GM23338 (cell line): ENCODE data around the gene STK11IP. TPM values are rescaled to one million over a fixed set of nuclear protein-coding genes. Genes with fewer than 3 reads are reported as not detected.

Source experiments
- ATAC-seq: fragments of 200-7000 bp; cut with Tn5 transposase; 3 replicates; pipeline ENCODE4 v1.9.1; 2020
- DNase-seq: peaks from one replicate; pipeline ENCODE4 v3.0.0-alpha.2; 2015; ENCODE audit warnings: low spot score
- H2AFZ ChIP-seq: fragments of 200-600 bp; sonication (generic); 2 replicates; pipeline ENCODE4 v1.8.0; 2016; ENCODE audit warnings: antibody characterized with exemption, mild to moderate bottlenecking, moderate library complexity
- H3F3A ChIP-seq: fragments of 200-600 bp; sonication (generic); replicated peaks from 2 replicates; pipeline ENCODE4 v1.8.0; 2017; ENCODE audit warnings: antibody characterized with exemption, mixed run types, low read depth
- H3K27ac ChIP-seq: fragments of 200-600 bp; sonication (generic); 2 replicates; pipeline ENCODE4 v1.6.1; 2016; ENCODE audit warnings: low read depth
- H3K27me3 ChIP-seq: fragments of 200-600 bp; sonication (generic); 2 replicates; pipeline ENCODE4 v1.8.0; 2016; ENCODE audit warnings: mild to moderate bottlenecking, mixed run types, moderate library complexity; ENCODE audit not compliant: insufficient read depth
- H3K36me3 ChIP-seq: fragments of 200-600 bp; sonication (generic); 2 replicates; pipeline ENCODE4 v1.8.0; 2016; ENCODE audit warnings: mild to moderate bottlenecking; ENCODE audit not compliant: insufficient read depth
- H3K4me1 ChIP-seq: fragments of 200-600 bp; sonication (generic); 2 replicates; pipeline ENCODE4 v1.8.0; 2016; ENCODE audit warnings: mild to moderate bottlenecking, moderate library complexity; ENCODE audit not compliant: insufficient read depth
- H3K4me2 ChIP-seq: fragments of 200-600 bp; sonication (generic); 2 replicates; pipeline ENCODE4 v1.7.1; 2017; ENCODE audit warnings: mixed run types
- H3K4me3 ChIP-seq: fragments of 200-600 bp; sonication (generic); 2 replicates; pipeline ENCODE4 v1.6.1; 2016; ENCODE audit warnings: mixed run types
- H3K79me2 ChIP-seq: fragments of 200-600 bp; sonication (generic); replicated peaks from 2 replicates; pipeline ENCODE4 v1.8.0; 2017; ENCODE audit warnings: mild to moderate bottlenecking; ENCODE audit not compliant: insufficient read depth
- H3K9me2 ChIP-seq: fragments of 200-600 bp; sonication (generic); 2 replicates; pipeline ENCODE4 v1.8.0; 2017; ENCODE audit not compliant: insufficient read depth
- H4K20me1 ChIP-seq: fragments of 200-600 bp; sonication (generic); replicated peaks from 2 replicates; pipeline ENCODE4 v1.8.0; 2017; ENCODE audit warnings: mild to moderate bottlenecking; ENCODE audit not compliant: insufficient read depth
- H3K27ac Mint-ChIP-seq: 2 replicates; pipeline ENCODE4 v1.8.0; 2020; ENCODE audit warnings: inconsistent platforms, mild to moderate bottlenecking, moderate library complexity, mixed read lengths
- H3K27me3 Mint-ChIP-seq: 3 replicates; pipeline ENCODE4 v1.8.0; 2022; ENCODE audit warnings: low read depth, mild to moderate bottlenecking, moderate library complexity, mixed read lengths, inconsistent platforms; ENCODE audit not compliant: insufficient read depth, poor library complexity
- H3K36me3 Mint-ChIP-seq: 3 replicates; pipeline ENCODE4 v1.8.0; 2021; ENCODE audit warnings: low read depth, mild to moderate bottlenecking, inconsistent platforms, moderate library complexity, mixed read lengths
- H3K4me1 Mint-ChIP-seq: 3 replicates; pipeline ENCODE4 v1.8.0; 2020; ENCODE audit warnings: mild to moderate bottlenecking, inconsistent platforms, mixed read lengths
- H3K4me3 Mint-ChIP-seq: 3 replicates; pipeline ENCODE4 v1.8.0; 2021; ENCODE audit warnings: moderate library complexity, mild to moderate bottlenecking, inconsistent platforms, mixed read lengths
- H3K9me3 Mint-ChIP-seq: 3 replicates; pipeline ENCODE4 v1.8.0; 2020; ENCODE audit warnings: moderate library complexity, mild to moderate bottlenecking, inconsistent platforms, mixed read lengths
- EZH2 ChIP-seq: fragments of 200-600 bp; sonication (generic); IDR thresholded peaks from one replicate; pipeline ENCODE4 v1.8.0; 2017; ENCODE audit warnings: antibody characterized with exemption, mild to moderate bottlenecking, low read depth; ENCODE audit not compliant: unreplicated experiment
- POLR2AphosphoS5 ChIP-seq: IDR thresholded peaks from 2 replicates; pipeline ENCODE4 v1.6.1; 2016; ENCODE audit warnings: antibody characterized with exemption, low read depth
- STAT1 ChIP-seq: IDR thresholded peaks from one replicate; pipeline ENCODE4 v1.6.1; 2016; ENCODE audit warnings: antibody characterized with exemption; ENCODE audit not compliant: unreplicated experiment
- polyA plus RNA-seq: library from polyadenylated mRNA; unstranded; fragments of >200 nt; fragmentation: Nextera tagmentation; extraction: Ambion mirVana; gene quantifications from 2 replicates; pipeline ENCODE4 v1.2.1, GENCODE V29; 2016
- total RNA-seq: library from RNA; depleted of rRNA; stranded (reverse); fragments of >200 nt; shearing (Covaris generic); gene quantifications from 2 replicates; pipeline ENCODE4 v1.2.3, GENCODE V29; 2014
- TF ChIP-seq, protein P1 (sequence below): fragments of 250-450 bp; sonication (Bioruptor Pico); IDR thresholded peaks from 2 replicates; pipeline ENCODE4 v1.5.0; 2020; ENCODE audit warnings: mild to moderate bottlenecking, moderate library complexity
- TF ChIP-seq, protein P2 (sequence below): IDR thresholded peaks from 2 replicates; pipeline ENCODE4 v1.6.1; 2016; ENCODE audit warnings: antibody characterized with exemption

STK11IP gene
- total and polyA plus RNA-seq, 2 experiments from 2014 or later: 16.6 to 28.1 TPM

DNA sequence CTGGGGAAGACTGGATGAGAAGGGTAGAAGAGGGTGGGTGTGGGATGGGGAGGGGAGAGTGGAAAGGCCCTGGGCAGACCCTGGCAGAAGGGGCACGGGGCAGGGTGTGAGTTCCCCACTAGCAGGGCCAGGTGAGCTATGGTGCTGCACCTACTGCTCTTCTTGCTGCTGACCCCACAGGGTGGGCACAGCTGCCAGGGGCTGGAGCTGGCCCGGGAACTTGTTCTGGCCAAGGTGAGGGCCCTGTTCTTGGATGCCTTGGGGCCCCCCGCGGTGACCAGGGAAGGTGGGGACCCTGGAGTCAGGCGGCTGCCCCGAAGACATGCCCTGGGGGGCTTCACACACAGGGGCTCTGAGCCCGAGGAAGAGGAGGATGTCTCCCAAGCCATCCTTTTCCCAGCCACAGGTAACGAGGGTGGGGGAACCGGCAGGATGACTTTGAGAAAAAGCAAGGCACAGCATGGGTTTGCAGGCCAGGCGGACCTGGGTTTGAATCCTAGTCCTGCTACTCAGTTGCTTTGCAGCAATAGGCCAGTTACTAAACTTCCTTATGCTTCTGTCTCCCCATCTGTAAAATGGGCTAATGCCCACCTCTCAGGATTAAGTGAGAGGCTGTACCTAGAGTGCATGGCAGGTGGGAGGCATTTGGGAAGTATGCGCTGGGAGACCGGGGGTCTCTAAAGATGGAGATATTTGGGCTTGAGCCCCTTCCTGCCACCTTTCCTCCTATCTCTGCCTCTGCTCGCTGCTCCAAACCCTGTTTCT, 25.2 kb upstream of the STK11IP start, which contains the start of gene INHA (continued):
- TF ChIP-seq, protein P1, sequence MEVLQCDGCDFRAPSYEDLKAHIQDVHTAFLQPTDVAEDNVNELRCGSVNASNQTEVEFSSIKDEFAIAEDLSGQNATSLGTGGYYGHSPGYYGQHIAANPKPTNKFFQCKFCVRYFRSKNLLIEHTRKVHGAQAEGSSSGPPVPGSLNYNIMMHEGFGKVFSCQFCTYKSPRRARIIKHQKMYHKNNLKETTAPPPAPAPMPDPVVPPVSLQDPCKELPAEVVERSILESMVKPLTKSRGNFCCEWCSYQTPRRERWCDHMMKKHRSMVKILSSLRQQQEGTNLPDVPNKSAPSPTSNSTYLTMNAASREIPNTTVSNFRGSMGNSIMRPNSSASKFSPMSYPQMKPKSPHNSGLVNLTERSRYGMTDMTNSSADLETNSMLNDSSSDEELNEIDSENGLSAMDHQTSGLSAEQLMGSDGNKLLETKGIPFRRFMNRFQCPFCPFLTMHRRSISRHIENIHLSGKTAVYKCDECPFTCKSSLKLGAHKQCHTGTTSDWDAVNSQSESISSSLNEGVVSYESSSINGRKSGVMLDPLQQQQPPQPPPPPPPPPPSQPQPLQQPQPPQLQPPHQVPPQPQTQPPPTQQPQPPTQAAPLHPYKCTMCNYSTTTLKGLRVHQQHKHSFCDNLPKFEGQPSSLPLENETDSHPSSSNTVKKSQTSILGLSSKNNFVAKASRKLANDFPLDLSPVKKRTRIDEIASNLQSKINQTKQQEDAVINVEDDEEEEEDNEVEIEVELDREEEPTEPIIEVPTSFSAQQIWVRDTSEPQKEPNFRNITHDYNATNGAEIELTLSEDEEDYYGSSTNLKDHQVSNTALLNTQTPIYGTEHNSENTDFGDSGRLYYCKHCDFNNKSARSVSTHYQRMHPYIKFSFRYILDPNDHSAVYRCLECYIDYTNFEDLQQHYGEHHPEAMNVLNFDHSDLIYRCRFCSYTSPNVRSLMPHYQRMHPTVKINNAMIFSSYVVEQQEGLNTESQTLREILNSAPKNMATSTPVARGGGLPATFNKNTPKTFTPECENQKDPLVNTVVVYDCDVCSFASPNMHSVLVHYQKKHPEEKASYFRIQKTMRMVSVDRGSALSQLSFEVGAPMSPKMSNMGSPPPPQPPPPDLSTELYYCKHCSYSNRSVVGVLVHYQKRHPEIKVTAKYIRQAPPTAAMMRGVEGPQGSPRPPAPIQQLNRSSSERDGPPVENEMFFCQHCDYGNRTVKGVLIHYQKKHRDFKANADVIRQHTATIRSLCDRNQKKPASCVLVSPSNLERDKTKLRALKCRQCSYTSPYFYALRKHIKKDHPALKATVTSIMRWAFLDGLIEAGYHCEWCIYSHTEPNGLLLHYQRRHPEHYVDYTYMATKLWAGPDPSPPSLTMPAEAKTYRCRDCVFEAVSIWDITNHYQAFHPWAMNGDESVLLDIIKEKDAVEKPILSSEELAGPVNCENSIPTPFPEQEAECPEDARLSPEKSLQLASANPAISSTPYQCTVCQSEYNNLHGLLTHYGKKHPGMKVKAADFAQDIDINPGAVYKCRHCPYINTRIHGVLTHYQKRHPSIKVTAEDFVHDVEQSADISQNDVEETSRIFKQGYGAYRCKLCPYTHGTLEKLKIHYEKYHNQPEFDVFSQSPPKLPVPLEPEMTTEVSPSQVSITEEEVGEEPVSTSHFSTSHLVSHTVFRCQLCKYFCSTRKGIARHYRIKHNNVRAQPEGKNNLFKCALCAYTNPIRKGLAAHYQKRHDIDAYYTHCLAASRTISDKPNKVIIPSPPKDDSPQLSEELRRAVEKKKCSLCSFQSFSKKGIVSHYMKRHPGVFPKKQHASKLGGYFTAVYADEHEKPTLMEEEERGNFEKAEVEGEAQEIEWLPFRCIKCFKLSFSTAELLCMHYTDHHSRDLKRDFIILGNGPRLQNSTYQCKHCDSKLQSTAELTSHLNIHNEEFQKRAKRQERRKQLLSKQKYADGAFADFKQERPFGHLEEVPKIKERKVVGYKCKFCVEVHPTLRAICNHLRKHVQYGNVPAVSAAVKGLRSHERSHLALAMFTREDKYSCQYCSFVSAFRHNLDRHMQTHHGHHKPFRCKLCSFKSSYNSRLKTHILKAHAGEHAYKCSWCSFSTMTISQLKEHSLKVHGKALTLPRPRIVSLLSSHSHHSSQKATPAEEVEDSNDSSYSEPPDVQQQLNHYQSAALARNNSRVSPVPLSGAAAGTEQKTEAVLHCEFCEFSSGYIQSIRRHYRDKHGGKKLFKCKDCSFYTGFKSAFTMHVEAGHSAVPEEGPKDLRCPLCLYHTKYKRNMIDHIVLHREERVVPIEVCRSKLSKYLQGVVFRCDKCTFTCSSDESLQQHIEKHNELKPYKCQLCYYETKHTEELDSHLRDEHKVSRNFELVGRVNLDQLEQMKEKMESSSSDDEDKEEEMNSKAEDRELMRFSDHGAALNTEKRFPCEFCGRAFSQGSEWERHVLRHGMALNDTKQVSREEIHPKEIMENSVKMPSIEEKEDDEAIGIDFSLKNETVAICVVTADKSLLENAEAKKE (CRISPR knock-in tag): no peak
- no peak for TF ChIP-seq POLR2AphosphoS5
- no peak for TF ChIP-seq EZH2

DNA sequence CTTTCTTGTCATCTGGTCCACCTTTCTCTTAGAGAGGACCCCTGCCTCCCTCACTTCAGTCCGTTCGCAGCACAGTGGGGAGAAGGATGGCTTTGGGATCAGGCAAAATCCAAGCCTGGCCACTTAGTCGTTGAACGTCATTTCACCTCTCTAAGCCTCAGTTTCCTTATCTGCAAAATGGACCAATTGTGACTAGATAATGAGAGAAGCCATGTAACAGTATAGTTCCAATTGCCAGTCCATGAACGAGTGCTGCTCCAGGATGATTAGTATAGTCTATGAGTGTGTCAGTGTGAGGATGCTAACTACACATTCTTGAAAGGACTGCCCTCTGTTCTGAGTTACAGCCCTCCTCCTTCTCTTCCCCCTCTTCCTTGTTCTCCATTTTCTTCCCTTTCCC, 24.5 kb upstream of the STK11IP start:
- no peak for ATAC-seq
- H3K9me3 Mint-ChIP-seq: peaks cover under 1% of the 10 kb centered on the region; the same call in 1 of the 3 replicates
- peaks cover 10% of the 10 kb centered on the region; the same call in 1 of the 2 replicates for H3K79me2 ChIP-seq
- H3K4me1 Mint-ChIP-seq: peaks cover 52% of the 10 kb centered on the region
- H3K27me3 ChIP-seq: peaks cover 13% of the 10 kb centered on the region
- no peaks in the 10 kb centered on the region for H3K36me3 ChIP-seq
- H3K36me3 Mint-ChIP-seq: peaks cover 19% of the 10 kb centered on the region
- no peak overlapping the region for H3K4me2 ChIP-seq
- H3F3A ChIP-seq: peaks cover 15% of the 10 kb centered on the region
- no peak overlapping the region for H3K27ac ChIP-seq
- no peak for DNase-seq
- H3K4me3 Mint-ChIP-seq: no peak overlapping the region; the same call in 2 of the 3 replicates
- H3K4me1 ChIP-seq: peaks cover 53% of the 10 kb centered on the region
- peaks cover 25% of the 10 kb centered on the region for H3K27me3 Mint-ChIP-seq
- no peak overlapping the region for H2AFZ ChIP-seq
- H3K4me3 ChIP-seq: no peak overlapping the region
- no peak overlapping the region for H3K27ac Mint-ChIP-seq
- no peaks in the 10 kb centered on the region for H4K20me1 ChIP-seq
- TF ChIP-seq, protein P2, sequence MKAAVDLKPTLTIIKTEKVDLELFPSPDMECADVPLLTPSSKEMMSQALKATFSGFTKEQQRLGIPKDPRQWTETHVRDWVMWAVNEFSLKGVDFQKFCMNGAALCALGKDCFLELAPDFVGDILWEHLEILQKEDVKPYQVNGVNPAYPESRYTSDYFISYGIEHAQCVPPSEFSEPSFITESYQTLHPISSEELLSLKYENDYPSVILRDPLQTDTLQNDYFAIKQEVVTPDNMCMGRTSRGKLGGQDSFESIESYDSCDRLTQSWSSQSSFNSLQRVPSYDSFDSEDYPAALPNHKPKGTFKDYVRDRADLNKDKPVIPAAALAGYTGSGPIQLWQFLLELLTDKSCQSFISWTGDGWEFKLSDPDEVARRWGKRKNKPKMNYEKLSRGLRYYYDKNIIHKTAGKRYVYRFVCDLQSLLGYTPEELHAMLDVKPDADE: no peak
- no peak for TF ChIP-seq STAT1
- 0 out of 2 replicates have a peak, but pooled peaks cover 4% of the 10 kb centered on the region for H3K9me2 ChIP-seq
